ENCODE results near the gene MAGI2. TPM values are rescaled to one million over a fixed set of nuclear protein-coding genes. Genes with fewer than 3 reads are reported as not detected.

The MAGI2 gene
- total and polyA plus RNA-seq, 2 of the 13 experiments (the other 11 are each of a cell fraction or from before 2014, with no cell fraction given): 1.5 to 3.8 TPM

GRCh38 chr7:78955329-78955728, 498.1 kb downstream of the MAGI2 start:
- no peaks in the 10 kb centered on the region for H3K4me1 ChIP-seq (ENCODE audit: insufficient read depth, low read length)
- no peaks in the 10 kb centered on the region for H4K20me1 ChIP-seq (ENCODE audit: insufficient read depth, low read length)
- ATAC-seq (no peak), DNase-seq (ENCODE audit: low spot score) (no peak), FAIRE-seq (no peak)
- H3K4me3 ChIP-seq (replicated peaks in 1 of 3; ENCODE audit: insufficient read depth in 1 of 3, low read depth in 2 of 3, low read length in 3 of 3): no peak overlapping the region
- no TSS peak for BruUV-seq (replicated peaks)
- H2AFZ ChIP-seq (ENCODE audit: low read length): no peak overlapping the region
- no peak overlapping the region for H3K4me2 ChIP-seq (ENCODE audit: low read depth, low read length)
- H3K36me3 ChIP-seq (replicated peaks in 1 of 2; ENCODE audit: control insufficient read depth in 1 of 2, insufficient read depth in 2 of 2, low read length in 2 of 2): no peaks in the 10 kb centered on the region
- no peaks in the 10 kb centered on the region for H3K9me3 ChIP-seq (ENCODE audit: low read length)
- no peaks in the 10 kb centered on the region for H3K27me3 ChIP-seq (ENCODE audit: control insufficient read depth in 1 of 2, insufficient read depth in 2 of 2, low read length in 2 of 2)
- no peak overlapping the region for H3K9ac ChIP-seq (ENCODE audit: insufficient read depth, low read depth, low read length)
- in situ Hi-C loops (cut with HindIII; ENCODE audit: extremely low pct_ligation_motif_present, low pct_unique_long_range_greater_than_20kb) (no loop called here), intact Hi-C loops (cut with micrococcal nuclease; ENCODE audit: unreplicated experiment) (no loop called here)
- no peak overlapping the region for H3K27ac ChIP-seq (ENCODE audit: extremely low read length, insufficient read depth, low read length)
- H3K79me2 ChIP-seq (ENCODE audit: insufficient read depth, low read length): no peaks in the 10 kb centered on the region
- WGBS (ENCODE audit: low lambda C conversion rate): 86% methylated on average over 1 of the region's 1 CpG
- ChIA-PET CTCF (ENCODE audit: low intra/inter-chr PET ratio, low total read pairs) (no interaction called here), POLR2A (no interaction called here)
- TF ChIP-seq HNRNPK (IDR thresholded peaks at IDR 0.05; ENCODE audit: low read depth, low read length, poor library complexity, severe bottlenecking) (peak; percentile 57), POLR2AphosphoS2 (IDR thresholded peaks at IDR 0.05; ENCODE audit: low read depth, low read length) (no peak)

- no peaks in the 10 kb centered on the region for H3K27me3 ChIP-seq (ENCODE audit: control insufficient read depth in 1 of 2, insufficient read depth in 2 of 2, low read length in 2 of 2)
- no peaks in the 10 kb centered on the region for H3K4me1 ChIP-seq (ENCODE audit: insufficient read depth, low read length)
- no peak for ATAC-seq
- no peak for FAIRE-seq
- H3K9ac ChIP-seq (ENCODE audit: insufficient read depth, low read depth, low read length): no peak overlapping the region
- DNase-seq (ENCODE audit: low spot score): no peak
- BruUV-seq (replicated peaks): no TSS peak
- H2AFZ ChIP-seq (ENCODE audit: low read length): no peak overlapping the region
- intact Hi-C loops (cut with micrococcal nuclease; ENCODE audit: unreplicated experiment): no loop called here
- H3K4me3 ChIP-seq (replicated peaks in 1 of 3; ENCODE audit: insufficient read depth in 1 of 3, low read depth in 2 of 3, low read length in 3 of 3): no peak overlapping the region
- no peaks in the 10 kb centered on the region for H3K79me2 ChIP-seq (ENCODE audit: insufficient read depth, low read length)
- H3K9me3 ChIP-seq (ENCODE audit: low read length): no peaks in the 10 kb centered on the region
- H3K27ac ChIP-seq (ENCODE audit: extremely low read length, insufficient read depth, low read length): no peak overlapping the region
- H4K20me1 ChIP-seq (ENCODE audit: insufficient read depth, low read length): no peaks in the 10 kb centered on the region
- H3K36me3 ChIP-seq (replicated peaks in 1 of 2; ENCODE audit: control insufficient read depth in 1 of 2, insufficient read depth in 2 of 2, low read length in 2 of 2): no peaks in the 10 kb centered on the region
- CTCF ChIA-PET (ENCODE audit: low intra/inter-chr PET ratio, low total read pairs): no interaction called here
- in situ Hi-C loops (cut with HindIII; ENCODE audit: extremely low pct_ligation_motif_present, low pct_unique_long_range_greater_than_20kb): no loop called here
- no peak overlapping the region for H3K4me2 ChIP-seq (ENCODE audit: low read depth, low read length)
- 68% methylated on average over 5 of the region's 5 CpGs for WGBS (ENCODE audit: low lambda C conversion rate)
- POLR2A ChIA-PET: no interaction called here
- TF ChIP-seq EED (CRISPR knock-in tag; IDR thresholded peaks at IDR 0.05) (no peak), ZEB1 (IDR thresholded peaks at IDR 0.05; ENCODE audit: insufficient replicate concordance, low read depth) (no peak), MLLT10 (CRISPR knock-in tag; IDR thresholded peaks at IDR 0.05) (no peak), ZSCAN30 (CRISPR knock-in tag; IDR thresholded peaks at IDR 0.05) (no peak), RERE (CRISPR knock-in tag; IDR thresholded peaks at IDR 0.05; ENCODE audit: low read depth) (no peak), NFKBIZ (CRISPR knock-in tag; IDR thresholded peaks at IDR 0.05) (no peak), ZNF788 (CRISPR knock-in tag; IDR thresholded peaks at IDR 0.05; ENCODE audit: borderline replicate concordance) (no peak), CAMTA2 (CRISPR knock-in tag; IDR thresholded peaks at IDR 0.05; ENCODE audit: borderline replicate concordance) (no peak)
Observed at GRCh38 chr7:78953726-78954363, 499.6 kb downstream of the MAGI2 start.
